Neural cell (in vitro differentiated cells): ENCODE data around the gene TRIO. TPM values are rescaled to one million over a fixed set of nuclear protein-coding genes. Genes with fewer than 3 reads are reported as not detected.

Source experiments
- H2AFZ ChIP-seq: fragments of 200-600, 300-800 bp; sonication (generic), shearing (Covaris generic); 2 replicates; pipeline ENCODE4 v1.6.0; 2014; ENCODE audit warnings: low read depth, mild to moderate bottlenecking, antibody characterized with exemption, low read length, moderate library complexity
- H3F3A ChIP-seq: fragments of 200-600 bp; shearing (Covaris generic); 2 replicates; pipeline ENCODE4 v1.6.1; 2016; ENCODE audit warnings: mild to moderate bottlenecking, moderate library complexity, mixed read lengths, antibody characterized with exemption, low read length; ENCODE audit not compliant: insufficient read depth, poor library complexity, severe bottlenecking
- H3K27ac ChIP-seq: fragments of 200-600, 300-800 bp; sonication (generic), shearing (Covaris generic); 2 replicates; pipeline ENCODE4 v1.5.1; 2014; ENCODE audit warnings: mild to moderate bottlenecking, low read length, moderate library complexity
- H3K27me3 ChIP-seq: fragments of 300-800, 200-600 bp; sonication (generic), shearing (Covaris generic); 2 replicates; pipeline ENCODE4 v1.6.0; 2014; ENCODE audit warnings: mild to moderate bottlenecking, low read depth, low read length, moderate library complexity; ENCODE audit not compliant: insufficient read depth
- H3K36me3 ChIP-seq: fragments of 300-800, 200-600 bp; sonication (generic), shearing (Covaris generic); 2 replicates; pipeline ENCODE4 v1.5.1; 2014; ENCODE audit warnings: mild to moderate bottlenecking, antibody characterized with exemption, low read length, moderate library complexity; ENCODE audit not compliant: insufficient read depth
- H3K4me2 ChIP-seq: fragments of 300-800, 200-600 bp; sonication (generic), shearing (Covaris generic); 2 replicates; pipeline ENCODE4 v1.6.0; 2014; ENCODE audit warnings: mild to moderate bottlenecking, low read length
- H3K4me3 ChIP-seq: fragments of 300-800, 200-600 bp; sonication (generic), shearing (Covaris generic); 2 replicates; pipeline ENCODE4 v1.5.1; 2014; ENCODE audit warnings: mild to moderate bottlenecking, low read length, moderate library complexity
- H3K79me2 ChIP-seq: fragments of 200-600 bp; shearing (Covaris generic); replicated peaks from 2 replicates; pipeline ENCODE4 v1.6.0; 2014; ENCODE audit warnings: mild to moderate bottlenecking, low read length, moderate library complexity; ENCODE audit not compliant: insufficient read depth
- H3K9ac ChIP-seq: fragments of 300-800, 200-600 bp; sonication (generic), shearing (Covaris generic); 2 replicates; pipeline ENCODE4 v1.6.1; 2016; ENCODE audit warnings: mild to moderate bottlenecking, low read length, mixed read lengths
- H3K9me2 ChIP-seq: fragments of 200-600 bp; shearing (Covaris generic); 2 replicates; pipeline ENCODE4 v1.6.1; 2016; ENCODE audit warnings: mild to moderate bottlenecking, low read length, mixed read lengths; ENCODE audit not compliant: insufficient read depth
- H3K9me3 ChIP-seq: fragments of 200-600, 300-800 bp; sonication (generic), shearing (Covaris generic); 2 replicates; pipeline ENCODE4 v1.6.1; 2016; ENCODE audit warnings: mild to moderate bottlenecking, mixed run types, low read length, moderate library complexity, mixed read lengths
- H4K20me1 ChIP-seq: fragments of 200-600 bp; shearing (Covaris generic); 2 replicates; pipeline ENCODE4 v1.6.1; 2016; ENCODE audit warnings: mild to moderate bottlenecking, mixed run types; ENCODE audit not compliant: insufficient read depth
- CTCF ChIP-seq: fragments of 450-650 bp; IDR thresholded peaks from 2 replicates; pipeline ENCODE4 v1.5.1; 2014; ENCODE audit warnings: antibody characterized with exemption, mild to moderate bottlenecking, moderate library complexity; ENCODE audit not compliant: poor library complexity, severe bottlenecking
- EP300 ChIP-seq: fragments of 450-650 bp; conservative IDR thresholded peaks from 2 replicates; pipeline ENCODE4 v1.6.1; 2014; ENCODE audit warnings: antibody characterized with exemption, mild to moderate bottlenecking, moderate library complexity; ENCODE audit not compliant: poor library complexity, severe bottlenecking
- EZH2 ChIP-seq: fragments of 200-600, 300-800 bp; shearing (Covaris generic), sonication (generic); IDR thresholded peaks from 2 replicates; pipeline ENCODE4 v1.6.1; 2014; ENCODE audit warnings: antibody characterized with exemption, low read length, borderline replicate concordance, mild to moderate bottlenecking; ENCODE audit not compliant: insufficient read depth, poor library complexity, severe bottlenecking
- MXI1 ChIP-seq: fragments of 450-650 bp; conservative IDR thresholded peaks from 2 replicates; pipeline ENCODE4 v1.6.1; 2014; ENCODE audit warnings: antibody characterized with exemption, mild to moderate bottlenecking; ENCODE audit not compliant: poor library complexity, severe bottlenecking
- POLR2AphosphoS5 ChIP-seq: IDR thresholded peaks from 2 replicates; pipeline ENCODE4 v1.6.1; 2012
- RAD21 ChIP-seq: fragments of 450-650 bp; conservative IDR thresholded peaks from 2 replicates; pipeline ENCODE4 v1.6.1; 2014; ENCODE audit warnings: antibody characterized with exemption, mild to moderate bottlenecking, moderate library complexity
- REST ChIP-seq: IDR thresholded peaks from 2 replicates; pipeline ENCODE4 v1.6.1; 2012; ENCODE audit warnings: borderline replicate concordance
- SMC3 ChIP-seq: fragments of 450-650 bp; conservative IDR thresholded peaks from 2 replicates; pipeline ENCODE4 v1.6.1; 2014; ENCODE audit warnings: antibody characterized with exemption, mild to moderate bottlenecking, moderate library complexity; ENCODE audit not compliant: poor library complexity
- TAF1 ChIP-seq: IDR thresholded peaks from 2 replicates; pipeline ENCODE4 v1.6.1; 2012; ENCODE audit warnings: low read depth
- polyA plus RNA-seq: library from polyadenylated mRNA; depleted of rRNA; stranded (reverse); fragments of >200 nt; gene quantifications from 2 replicates; pipeline ENCODE4 v1.2.3, GENCODE V29; 2014

The TRIO gene
- polyA plus RNA-seq, 1 donor from 2014 or later, result 168 TPM

GRCh38 chr5:14309199-14309598 is 166.1 kb downstream of the TRIO start:
- Histone ChIP-seq H3K27ac (no peak overlapping the region), H3F3A (no peaks in the 10 kb centered on the region)

GRCh38 chr5:14309878-14310531 is 166.9 kb downstream of the TRIO start:
- Histone ChIP-seq H4K20me1 (no peaks in the 10 kb centered on the region), H2AFZ (no peak overlapping the region), H3K9me2 (no peaks in the 10 kb centered on the region), H3K4me2 (no peak overlapping the region), H3K27ac (no peak overlapping the region), H3K4me3 (no peak overlapping the region), H3K9ac (no peak overlapping the region), H3K79me2 (no peaks in the 10 kb centered on the region), H3K27me3 (no peaks in the 10 kb centered on the region), H3F3A (no peaks in the 10 kb centered on the region), H3K36me3 (peaks cover 17% of the 10 kb centered on the region), H3K9me3 (no peaks in the 10 kb centered on the region)
- TF ChIP-seq CTCF (no peak), MXI1 (no peak), EP300 (no peak), TAF1 (no peak), RAD21 (no peak), EZH2 (no peak)

More at GRCh38 chr5:14309199-14309598, 166.1 kb downstream of the TRIO start:
- H3K9ac ChIP-seq, result no peak overlapping the region
- no peaks in the 10 kb centered on the region for H4K20me1 ChIP-seq
- H3K4me3 ChIP-seq, result no peak overlapping the region
- no peaks in the 10 kb centered on the region for H3K27me3 ChIP-seq
- H2AFZ ChIP-seq, result no peak overlapping the region
- H3K9me2 ChIP-seq, result no peaks in the 10 kb centered on the region
- H3K79me2 ChIP-seq, result no peaks in the 10 kb centered on the region
- H3K9me3 ChIP-seq, result no peaks in the 10 kb centered on the region
- no peak overlapping the region for H3K4me2 ChIP-seq
- H3K36me3 ChIP-seq, result peaks cover 19% of the 10 kb centered on the region
- TF ChIP-seq REST, result no peak
- no peak for TF ChIP-seq MXI1
- no peak for TF ChIP-seq TAF1
- TF ChIP-seq EP300, result no peak
- TF ChIP-seq SMC3, result no peak
- TF ChIP-seq POLR2AphosphoS5, result no peak
- TF ChIP-seq EZH2, result no peak
- no peak for TF ChIP-seq RAD21
- TF ChIP-seq CTCF, result no peak
